ENCODE measurements around the gene PPT1.

PPT1 gene

GRCh38 chr1:40047276-40047675 is 49.8 kb downstream of the PPT1 start:
- peaks cover 12 to 40% of the 10 kb centered on the region in 2 experiments for H3K36me3 ChIP-seq (ENCODE audit: control insufficient read depth in 1 of 2, insufficient read depth in 2 of 2, low read depth in 1 of 2, low read length in 2 of 2)
- no peak overlapping the region for H3K14ac ChIP-seq (ENCODE audit: low read length in 2 of 2)
- H4K8ac ChIP-seq (ENCODE audit: low read length) = no peak overlapping the region
- no peaks in the 10 kb centered on the region for H3K79me1 ChIP-seq (replicated peaks; ENCODE audit: low read length, poor library complexity, severe bottlenecking)
- H3K4ac ChIP-seq (ENCODE audit: low read depth in 1 of 2, low read length in 2 of 2) = no peak overlapping the region
- H3K9ac ChIP-seq (ENCODE audit: low read length) = no peak overlapping the region
- no peak overlapping the region for H2BK12ac ChIP-seq (ENCODE audit: low read length in 2 of 2)
- H4K91ac ChIP-seq (ENCODE audit: low read length) = no peak overlapping the region
- H2AFZ ChIP-seq (ENCODE audit: low read depth, low read length) = no peak overlapping the region
- no peak overlapping the region for H3K23ac ChIP-seq (ENCODE audit: low read length in 2 of 2)
- no peaks in the 10 kb centered on the region for H3K9me3 ChIP-seq (ENCODE audit: control insufficient read depth, low read length)
- H3K4me3 ChIP-seq (ENCODE audit: insufficient read depth in 1 of 2, low read depth in 1 of 2, low read length in 2 of 2) = no peak overlapping the region
- no peak overlapping the region for H3K4me2 ChIP-seq (ENCODE audit: low read length, poor library complexity, severe bottlenecking)
- H3K27ac ChIP-seq (ENCODE audit: low read length, poor library complexity, severe bottlenecking) = no peak overlapping the region
- no peak overlapping the region for H2BK15ac ChIP-seq (ENCODE audit: low read depth, poor library complexity, severe bottlenecking)
- WGBS = 100% methylated on average over 1 of the region's 2 CpGs
- no peak overlapping the region for H2BK120ac ChIP-seq (ENCODE audit: low read depth, low read length)
- H3K4me1 ChIP-seq (ENCODE audit: control insufficient read depth, insufficient read depth, low read depth, low read length) = peaks cover 15% of the 10 kb centered on the region
- no peak overlapping the region for H3K18ac ChIP-seq (ENCODE audit: low read depth in 1 of 2, low read length in 2 of 2)
- DNase-seq = no peak
- no peaks in the 10 kb centered on the region for H3K27me3 ChIP-seq (ENCODE audit: control insufficient read depth in 1 of 2, insufficient read depth in 1 of 2, low read length in 2 of 2)
- H2BK5ac ChIP-seq (ENCODE audit: low read depth, low read length, poor library complexity, severe bottlenecking) = no peak overlapping the region
- H2AK5ac ChIP-seq (ENCODE audit: low read length, severe bottlenecking) = no peak overlapping the region

DNA sequence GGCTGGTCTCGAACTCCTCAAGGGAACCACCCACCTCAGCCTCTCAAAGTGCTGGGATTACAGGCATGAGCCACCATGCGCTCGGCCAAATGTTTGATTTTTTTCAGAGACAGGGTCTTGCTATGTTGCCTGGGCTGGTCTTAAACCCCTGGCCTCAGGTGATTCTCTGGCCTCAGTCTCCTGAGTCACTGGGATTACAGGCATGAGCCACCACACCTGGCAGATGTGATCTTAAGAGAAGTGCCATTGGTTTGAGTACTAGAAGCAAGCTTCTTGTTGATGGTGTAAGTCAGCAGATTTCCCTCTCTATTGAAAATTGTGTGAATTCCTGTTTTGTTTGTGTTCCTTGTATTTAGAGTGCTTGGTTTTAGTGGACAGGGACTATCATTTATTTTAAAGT is 51.3 kb downstream of the PPT1 start:
- no peak overlapping the region for H2AK5ac ChIP-seq (ENCODE audit: low read length, severe bottlenecking)
- H3K18ac ChIP-seq (ENCODE audit: low read depth in 1 of 2, low read length in 2 of 2) = no peak overlapping the region
- no peak overlapping the region for H2BK15ac ChIP-seq (ENCODE audit: low read depth, poor library complexity, severe bottlenecking)
- H3K9me3 ChIP-seq (ENCODE audit: control insufficient read depth, low read length) = no peaks in the 10 kb centered on the region
- peak overlapping the region; percentile 16 for H3K4me2 ChIP-seq (ENCODE audit: low read length, poor library complexity, severe bottlenecking)
- no peak overlapping the region for H2BK12ac ChIP-seq (ENCODE audit: low read length in 2 of 2)
- H3K4ac ChIP-seq (ENCODE audit: low read depth in 1 of 2, low read length in 2 of 2) = no peak overlapping the region
- H3K4me3 ChIP-seq (ENCODE audit: insufficient read depth in 1 of 2, low read depth in 1 of 2, low read length in 2 of 2) = no peak overlapping the region
- no peak overlapping the region for H3K9ac ChIP-seq (ENCODE audit: low read length)
- no peak for DNase-seq
- peak overlapping the region; percentile 60 for H4K8ac ChIP-seq (ENCODE audit: low read length)
- H3K4me1 ChIP-seq (ENCODE audit: control insufficient read depth, insufficient read depth, low read depth, low read length) = peaks cover 14% of the 10 kb centered on the region
- no peak overlapping the region for H2BK5ac ChIP-seq (ENCODE audit: low read depth, low read length, poor library complexity, severe bottlenecking)
- H2BK120ac ChIP-seq (ENCODE audit: low read depth, low read length) = no peak overlapping the region
- peaks cover 12 to 32% of the 10 kb centered on the region in 2 experiments for H3K36me3 ChIP-seq (ENCODE audit: control insufficient read depth in 1 of 2, insufficient read depth in 2 of 2, low read depth in 1 of 2, low read length in 2 of 2)
- H3K27ac ChIP-seq (ENCODE audit: low read length, poor library complexity, severe bottlenecking) = no peak overlapping the region
- WGBS = 97% methylated on average over 3 of the region's 3 CpGs
- H3K23ac ChIP-seq (ENCODE audit: low read length in 2 of 2) = peak overlapping the region in 1 of 2 experiments; percentile 83
- H3K27me3 ChIP-seq (ENCODE audit: control insufficient read depth in 1 of 2, insufficient read depth in 1 of 2, low read length in 2 of 2) = no peaks in the 10 kb centered on the region
- H3K14ac ChIP-seq (ENCODE audit: low read length in 2 of 2) = no peak overlapping the region
- no peak overlapping the region for H2AFZ ChIP-seq (ENCODE audit: low read depth, low read length)
- no peaks in the 10 kb centered on the region for H3K79me1 ChIP-seq (replicated peaks; ENCODE audit: low read length, poor library complexity, severe bottlenecking)
- H4K91ac ChIP-seq (ENCODE audit: low read length) = no peak overlapping the region

DNA sequence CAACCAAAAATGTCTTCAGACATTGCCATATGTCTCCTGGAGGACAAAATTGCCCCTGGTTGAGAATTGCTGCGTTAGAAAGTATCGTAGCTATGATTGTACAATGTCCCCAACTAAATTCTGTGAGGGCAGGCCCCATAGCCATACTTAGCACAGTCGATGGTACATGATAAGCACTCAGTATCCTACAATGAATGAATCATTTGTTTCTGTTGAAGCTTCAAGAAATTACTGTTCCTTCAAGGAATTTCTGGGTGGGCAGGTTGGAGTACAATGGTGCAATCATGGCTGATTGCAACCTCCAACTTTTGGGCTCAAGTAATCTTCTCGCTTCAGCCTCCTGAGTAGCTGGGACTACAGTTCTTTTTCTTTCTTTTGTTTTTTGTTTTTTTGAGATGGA is 51.9 kb downstream of the PPT1 start:
- DNase-seq = no peak
- 95% methylated on average over 3 of the region's 4 CpGs for WGBS
- no peak overlapping the region for H4K8ac ChIP-seq (ENCODE audit: low read length)
- no peaks in the 10 kb centered on the region for H3K79me1 ChIP-seq (replicated peaks; ENCODE audit: low read length, poor library complexity, severe bottlenecking)
- no peak overlapping the region for H3K14ac ChIP-seq (ENCODE audit: low read length in 2 of 2)
- H3K27ac ChIP-seq (ENCODE audit: low read length, poor library complexity, severe bottlenecking) = no peak overlapping the region
- H2BK120ac ChIP-seq (ENCODE audit: low read depth, low read length) = no peak overlapping the region
- no peak overlapping the region for H2BK5ac ChIP-seq (ENCODE audit: low read depth, low read length, poor library complexity, severe bottlenecking)
- no peak overlapping the region for H2BK15ac ChIP-seq (ENCODE audit: low read depth, poor library complexity, severe bottlenecking)
- no peak overlapping the region for H3K9ac ChIP-seq (ENCODE audit: low read length)
- H2AK5ac ChIP-seq (ENCODE audit: low read length, severe bottlenecking) = no peak overlapping the region
- H3K4ac ChIP-seq (ENCODE audit: low read depth in 1 of 2, low read length in 2 of 2) = no peak overlapping the region
- no peak overlapping the region for H3K4me3 ChIP-seq (ENCODE audit: insufficient read depth in 1 of 2, low read depth in 1 of 2, low read length in 2 of 2)
- no peaks in the 10 kb centered on the region for H3K27me3 ChIP-seq (ENCODE audit: control insufficient read depth in 1 of 2, insufficient read depth in 1 of 2, low read length in 2 of 2)
- H3K36me3 ChIP-seq (ENCODE audit: control insufficient read depth in 1 of 2, insufficient read depth in 2 of 2, low read depth in 1 of 2, low read length in 2 of 2) = peaks cover 12 to 29% of the 10 kb centered on the region in 2 experiments
- H4K91ac ChIP-seq (ENCODE audit: low read length) = no peak overlapping the region
- no peak overlapping the region for H3K23ac ChIP-seq (ENCODE audit: low read length in 2 of 2)
- no peak overlapping the region for H3K4me2 ChIP-seq (ENCODE audit: low read length, poor library complexity, severe bottlenecking)
- H3K18ac ChIP-seq (ENCODE audit: low read depth in 1 of 2, low read length in 2 of 2) = no peak overlapping the region
- no peak overlapping the region for H2BK12ac ChIP-seq (ENCODE audit: low read length in 2 of 2)
- H3K9me3 ChIP-seq (ENCODE audit: control insufficient read depth, low read length) = no peaks in the 10 kb centered on the region
- H3K4me1 ChIP-seq (ENCODE audit: control insufficient read depth, insufficient read depth, low read depth, low read length) = peaks cover 14% of the 10 kb centered on the region
- H2AFZ ChIP-seq (ENCODE audit: low read depth, low read length) = no peak overlapping the region

- Histone ChIP-seq H3K14ac (ENCODE audit: low read length in 2 of 2) (no peak overlapping the region), H2BK120ac (ENCODE audit: low read depth, low read length) (no peak overlapping the region), H2BK15ac (ENCODE audit: low read depth, poor library complexity, severe bottlenecking) (no peak overlapping the region), H2BK12ac (ENCODE audit: low read length in 2 of 2) (no peak overlapping the region), H2AFZ (ENCODE audit: low read depth, low read length) (no peak overlapping the region), H4K91ac (ENCODE audit: low read length) (no peak overlapping the region), H3K4ac (ENCODE audit: low read depth in 1 of 2, low read length in 2 of 2) (no peak overlapping the region), H4K8ac (ENCODE audit: low read length) (no peak overlapping the region), H3K36me3 (ENCODE audit: control insufficient read depth in 1 of 2, insufficient read depth in 2 of 2, low read depth in 1 of 2, low read length in 2 of 2) (peaks cover 12 to 29% of the 10 kb centered on the region in 2 experiments), H3K9me3 (ENCODE audit: control insufficient read depth, low read length) (no peaks in the 10 kb centered on the region), H3K18ac (ENCODE audit: low read depth in 1 of 2, low read length in 2 of 2) (no peak overlapping the region), H3K27ac (ENCODE audit: low read length, poor library complexity, severe bottlenecking) (no peak overlapping the region), H3K9ac (ENCODE audit: low read length) (peak overlapping the region; percentile 55), H3K4me3 (ENCODE audit: insufficient read depth in 1 of 2, low read depth in 1 of 2, low read length in 2 of 2) (no peak overlapping the region), H3K79me1 (replicated peaks; ENCODE audit: low read length, poor library complexity, severe bottlenecking) (no peaks in the 10 kb centered on the region), H3K23ac (ENCODE audit: low read length in 2 of 2) (no peak overlapping the region), H2AK5ac (ENCODE audit: low read length, severe bottlenecking) (no peak overlapping the region), H3K27me3 (ENCODE audit: control insufficient read depth in 1 of 2, insufficient read depth in 1 of 2, low read length in 2 of 2) (no peaks in the 10 kb centered on the region), H3K4me2 (ENCODE audit: low read length, poor library complexity, severe bottlenecking) (no peak overlapping the region), H2BK5ac (ENCODE audit: low read depth, low read length, poor library complexity, severe bottlenecking) (no peak overlapping the region), H3K4me1 (ENCODE audit: control insufficient read depth, insufficient read depth, low read depth, low read length) (peaks cover 12% of the 10 kb centered on the region)
- WGBS = 100% methylated on average over 1 of the region's 3 CpGs
- no peak for DNase-seq
Measured at GRCh38 chr1:40044110-40044509, 52.9 kb downstream of the PPT1 start.

Measured in mesenchymal stem cell (in vitro differentiated cells and primary cell).